Gastrocnemius medialis (tissue), 4 donors: ENCODE measurements around the gene KCTD3.

ENCODE experiments used
- POLR2A ChIP-seq, 2 donors: fragments of 450-650 bp; IDR thresholded peaks; one replicate each; pipeline ENCODE4 v1.6.1; 2017; ENCODE audit warnings: antibody characterized with exemption in 2 of 2, mild to moderate bottlenecking in 2 of 2, moderate library complexity in 2 of 2
- TF ChIP-seq, protein P1 (sequence below), 5 experiments: fragments of 450-650 bp in 3 of 5; fragments of 200-600 bp in 2 of 5; sonication (generic) in 2 of 5; IDR thresholded peaks in 4 of 5; conservative IDR thresholded peaks in 1 of 5; 1 replicate in 4 of 5; 2 replicates in 1 of 5; pipeline ENCODE4 v1.5.1; 2016 to 2019; ENCODE audit warnings: antibody characterized with exemption in 5 of 5, mild to moderate bottlenecking in 3 of 5, moderate library complexity in 3 of 5

DNA sequence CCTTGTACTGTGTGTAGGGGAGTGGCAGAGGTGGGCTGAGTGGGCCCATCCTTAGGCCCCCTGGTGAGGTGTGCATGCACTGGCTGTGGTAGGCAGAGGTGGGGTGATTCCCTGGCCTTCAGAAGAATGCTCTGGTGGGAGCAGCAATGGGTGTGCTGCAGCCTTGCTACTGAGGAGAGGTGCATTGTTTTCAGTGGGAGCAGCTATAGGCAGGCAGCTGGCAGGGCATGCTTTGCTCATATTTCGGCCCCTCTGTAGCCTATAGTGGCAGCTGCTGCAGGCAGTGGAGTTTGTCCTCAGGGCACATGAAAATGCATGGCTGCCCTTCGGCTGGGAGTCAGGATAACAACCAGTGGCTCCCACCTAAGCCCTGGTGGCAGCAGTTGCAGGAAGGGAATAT lies 10.1 kb upstream of the KCTD3 start:
- TF ChIP-seq POLR2A (IDR thresholded peaks at IDR 0.05), result no peak
- TF ChIP-seq, protein P1, sequence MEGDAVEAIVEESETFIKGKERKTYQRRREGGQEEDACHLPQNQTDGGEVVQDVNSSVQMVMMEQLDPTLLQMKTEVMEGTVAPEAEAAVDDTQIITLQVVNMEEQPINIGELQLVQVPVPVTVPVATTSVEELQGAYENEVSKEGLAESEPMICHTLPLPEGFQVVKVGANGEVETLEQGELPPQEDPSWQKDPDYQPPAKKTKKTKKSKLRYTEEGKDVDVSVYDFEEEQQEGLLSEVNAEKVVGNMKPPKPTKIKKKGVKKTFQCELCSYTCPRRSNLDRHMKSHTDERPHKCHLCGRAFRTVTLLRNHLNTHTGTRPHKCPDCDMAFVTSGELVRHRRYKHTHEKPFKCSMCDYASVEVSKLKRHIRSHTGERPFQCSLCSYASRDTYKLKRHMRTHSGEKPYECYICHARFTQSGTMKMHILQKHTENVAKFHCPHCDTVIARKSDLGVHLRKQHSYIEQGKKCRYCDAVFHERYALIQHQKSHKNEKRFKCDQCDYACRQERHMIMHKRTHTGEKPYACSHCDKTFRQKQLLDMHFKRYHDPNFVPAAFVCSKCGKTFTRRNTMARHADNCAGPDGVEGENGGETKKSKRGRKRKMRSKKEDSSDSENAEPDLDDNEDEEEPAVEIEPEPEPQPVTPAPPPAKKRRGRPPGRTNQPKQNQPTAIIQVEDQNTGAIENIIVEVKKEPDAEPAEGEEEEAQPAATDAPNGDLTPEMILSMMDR (IDR thresholded peaks at IDR 0.05 in 4 of 5, conservative IDR thresholded peaks at IDR 0.05 in 1 of 5), result no peak
